ENCODE measurements around the gene MLLT3.

The MLLT3 gene

DNA sequence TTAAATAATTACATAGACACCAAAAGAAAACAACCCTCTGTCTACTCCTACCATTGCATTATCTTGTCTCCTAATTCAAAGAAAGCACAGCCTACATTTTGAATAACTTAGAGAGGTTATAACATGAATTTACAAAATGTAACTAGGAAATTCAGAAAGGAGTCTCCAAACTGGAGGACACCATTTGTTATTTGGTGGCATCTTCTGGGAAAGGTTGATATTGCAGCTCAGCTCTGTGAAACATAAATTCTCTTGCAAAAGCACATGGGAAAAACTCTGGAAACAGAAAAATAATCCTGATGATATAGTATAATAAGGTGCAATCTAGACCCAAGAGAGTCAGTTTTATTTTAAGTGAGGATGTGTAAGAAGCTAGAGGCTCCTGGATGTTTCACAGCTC, 215.3 kb downstream of the MLLT3 start:
- no peak for DNase-seq

DNA sequence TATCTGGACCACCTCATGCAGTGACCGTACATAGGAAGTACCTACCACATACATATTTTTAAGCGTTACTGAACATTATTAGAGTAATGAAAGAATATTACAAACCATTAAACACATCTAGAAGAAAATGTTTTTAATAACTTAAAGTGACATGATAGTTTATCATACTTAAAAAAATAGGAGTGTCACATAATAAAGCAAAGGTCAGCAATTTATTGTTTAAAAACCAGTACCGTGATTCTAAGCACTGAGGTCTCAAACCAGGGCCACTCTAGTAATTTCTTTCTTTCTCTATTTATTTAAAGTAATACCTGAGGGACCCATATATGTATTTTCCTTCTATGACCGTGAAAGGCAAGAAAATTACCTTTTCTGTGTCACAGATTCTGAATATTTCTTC, 216.0 kb downstream of the MLLT3 start:
- no peak for DNase-seq

- no peak for DNase-seq
Measured at GRCh38 chr9:20405616-20406015, 216.7 kb downstream of the MLLT3 start.

DNA sequence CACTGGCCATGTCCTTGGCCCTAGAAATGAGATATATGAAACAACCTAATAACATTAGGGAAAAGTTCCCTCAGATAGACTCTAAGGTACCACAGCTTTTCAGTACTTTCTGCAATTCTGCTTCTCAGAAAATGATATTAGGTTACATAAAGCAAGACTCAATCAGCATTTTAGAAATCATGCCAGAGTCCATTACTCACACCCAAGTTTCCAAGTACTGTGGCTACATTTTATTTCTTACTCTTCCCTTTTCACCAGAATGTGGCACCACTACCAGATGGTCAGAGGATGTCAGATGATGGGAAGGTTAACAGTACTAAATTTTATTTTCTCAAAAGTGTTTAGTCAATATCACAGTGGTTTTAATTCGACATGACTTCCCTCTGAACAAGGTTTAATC, 217.2 kb downstream of the MLLT3 start:
- DNase-seq = no peak

DNA sequence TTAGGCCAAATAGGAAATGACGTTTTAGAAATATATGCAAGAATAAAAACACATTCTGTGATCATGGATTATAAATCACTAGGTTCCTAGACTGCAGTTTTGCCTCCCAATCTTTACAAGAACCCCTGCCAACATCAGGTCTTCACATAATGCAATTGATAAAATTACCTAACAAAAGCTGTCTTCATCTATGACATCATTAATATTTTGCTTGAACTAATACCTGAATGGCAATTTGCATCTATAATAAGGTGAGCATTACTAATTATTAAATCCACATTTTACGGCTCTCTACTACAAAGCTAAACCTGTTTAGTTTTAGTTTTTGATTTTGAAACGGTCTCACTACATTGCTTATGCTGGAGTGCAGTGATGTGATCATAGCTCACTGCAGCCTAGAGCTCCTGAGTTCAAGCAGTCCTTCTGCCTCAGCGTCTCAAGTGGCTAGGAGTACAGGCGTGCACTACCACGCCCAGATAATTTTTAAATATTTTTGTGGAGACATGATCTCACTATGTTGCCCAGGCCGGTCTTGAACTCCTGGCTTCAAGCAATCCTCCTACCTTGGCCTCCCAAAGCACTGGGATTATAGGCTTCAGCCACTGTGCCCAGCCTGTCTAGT, 218.0 kb downstream of the MLLT3 start:
- DNase-seq = no peak

DNA sequence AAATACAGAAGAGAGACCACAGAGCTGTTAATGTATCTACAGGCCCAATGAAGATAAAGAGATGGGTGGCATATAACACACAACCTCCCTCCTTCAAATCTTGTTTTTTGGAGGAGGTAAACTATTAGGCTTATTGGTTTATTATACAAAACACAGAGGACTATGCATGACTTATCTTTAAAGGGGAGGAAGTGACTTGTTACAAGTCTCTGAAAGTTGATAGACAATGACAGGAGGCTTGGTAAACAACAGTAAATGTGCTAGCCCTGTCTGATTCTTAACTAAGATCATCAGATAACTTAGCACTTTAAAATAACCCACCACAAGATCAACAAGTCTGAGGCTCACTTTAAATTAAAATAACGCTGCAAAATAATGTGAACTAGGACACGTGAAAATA, 219.0 kb downstream of the MLLT3 start:
- DNase-seq = no peak

DNA sequence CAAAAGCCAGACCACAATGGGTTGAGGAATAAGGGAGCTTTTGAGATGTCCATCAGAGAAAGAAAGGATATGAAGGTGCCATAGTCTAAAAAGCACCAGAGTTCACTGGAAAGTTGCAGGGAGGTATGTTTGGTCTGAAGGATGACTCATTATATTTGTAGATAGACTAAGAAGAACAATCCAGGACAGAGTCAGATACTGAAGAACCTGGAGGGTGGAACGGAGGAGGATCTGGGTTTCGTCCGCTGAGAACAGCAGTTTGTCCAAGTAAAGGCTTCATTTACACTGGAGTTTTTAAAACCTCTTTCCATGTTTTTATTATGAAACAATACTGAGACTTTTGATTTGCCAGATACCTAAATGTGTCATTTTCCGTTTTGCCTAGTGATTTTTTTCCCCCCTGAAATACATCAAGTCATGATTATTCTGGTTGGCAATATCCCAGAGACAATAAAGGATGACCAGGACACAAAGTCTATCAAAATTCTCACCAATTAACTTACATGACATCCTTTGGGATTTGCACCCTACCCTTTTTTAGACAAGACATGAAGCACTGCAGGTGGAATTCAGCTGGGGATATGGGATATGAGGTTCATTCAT, 219.9 kb downstream of the MLLT3 start:
- no peak for DNase-seq

DNA sequence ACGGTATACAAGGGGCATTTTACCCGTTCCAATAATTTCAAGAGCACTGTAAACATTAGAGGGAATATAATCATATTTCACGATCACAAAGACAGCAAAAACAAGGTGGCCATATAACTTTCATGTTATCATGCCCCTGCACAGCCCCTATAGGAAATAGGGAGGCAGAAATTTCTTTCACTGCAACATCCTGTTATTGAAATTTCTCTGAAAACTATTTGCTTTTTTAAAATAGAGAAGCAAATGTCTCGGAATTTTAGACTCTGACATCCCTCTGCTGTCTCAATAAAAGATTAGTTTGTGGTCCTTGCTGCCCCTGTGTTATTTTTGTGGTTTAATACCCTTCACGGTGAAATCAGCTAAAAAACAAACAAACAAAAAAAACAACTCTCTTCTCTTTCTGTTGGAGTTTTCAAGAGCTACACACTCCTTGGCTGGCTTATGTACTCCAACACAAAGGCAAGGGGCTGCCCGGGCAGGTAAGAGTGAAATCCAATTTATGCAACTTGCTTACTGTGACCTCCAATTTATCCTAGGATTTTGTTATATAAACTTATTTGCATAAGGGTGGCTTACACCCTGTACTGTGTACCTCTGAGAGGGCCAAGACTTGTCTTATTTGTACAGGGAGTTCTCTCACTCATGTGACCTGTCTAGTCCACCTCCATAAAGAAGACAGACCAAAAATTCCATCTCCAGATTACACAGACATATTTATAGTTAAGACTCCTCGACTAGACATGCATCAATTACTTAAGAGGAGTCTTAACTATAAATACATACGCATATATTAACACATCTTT, 223.6 kb downstream of the MLLT3 start:
- no peak for DNase-seq

DNA sequence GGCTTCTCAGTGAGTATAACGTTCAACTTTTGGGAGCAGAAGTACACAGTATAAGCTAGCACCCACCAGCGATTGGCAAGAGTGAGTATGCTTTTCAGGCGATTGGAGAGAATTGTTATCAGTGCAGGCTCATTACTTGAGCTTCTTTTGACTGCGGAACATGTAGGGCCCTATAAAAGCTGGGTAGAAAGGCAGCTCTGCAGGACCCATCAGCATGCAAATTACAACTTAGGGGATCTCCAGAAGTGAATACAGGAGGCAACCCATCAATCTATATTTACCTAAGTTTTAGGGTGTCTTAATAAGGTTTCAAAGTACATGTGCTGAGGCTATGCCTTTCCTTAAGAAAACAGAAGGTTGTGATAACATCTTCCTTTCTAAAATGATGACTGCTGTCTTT, 225.0 kb downstream of the MLLT3 start:
- DNase-seq = no peak

DNA sequence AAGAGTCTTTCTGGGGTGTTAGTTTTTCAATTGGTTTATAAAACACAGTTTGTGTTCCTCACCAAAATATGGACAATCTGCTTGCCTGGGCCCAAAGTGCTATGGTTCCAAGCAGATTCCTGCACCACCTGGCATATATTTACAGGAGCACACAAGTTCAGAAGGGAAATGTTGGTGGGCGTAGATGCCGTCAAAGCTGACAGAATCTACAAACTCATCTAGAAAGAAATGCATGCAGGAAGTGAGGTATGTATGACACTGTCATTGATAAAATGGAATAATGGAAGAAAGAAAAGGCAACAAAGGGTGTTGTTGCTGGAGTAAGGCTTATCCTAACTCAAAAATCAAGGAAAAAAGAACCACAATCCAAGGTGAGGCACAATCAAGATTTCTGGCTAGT, 225.8 kb downstream of the MLLT3 start:
- no peak for DNase-seq

DNA sequence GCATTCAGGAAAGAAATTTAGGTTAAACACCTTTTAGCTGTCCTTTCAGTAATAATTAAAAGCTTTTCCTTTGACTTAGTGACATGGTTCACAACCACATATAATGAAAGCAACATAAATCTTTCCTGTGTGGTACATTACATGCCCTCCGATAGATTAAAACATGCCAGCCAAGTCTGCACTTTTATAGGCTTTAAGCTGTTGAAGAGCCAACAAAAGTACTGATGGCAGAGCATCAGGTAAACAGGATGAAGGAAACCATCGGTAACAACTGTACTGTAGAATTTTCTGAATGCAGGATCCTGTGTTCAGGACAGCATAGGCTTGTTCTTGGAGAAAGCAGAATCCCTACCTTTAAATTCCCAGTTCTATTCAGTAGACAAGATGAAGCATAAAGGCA, 226.6 kb downstream of the MLLT3 start:
- no peak for DNase-seq

DNA sequence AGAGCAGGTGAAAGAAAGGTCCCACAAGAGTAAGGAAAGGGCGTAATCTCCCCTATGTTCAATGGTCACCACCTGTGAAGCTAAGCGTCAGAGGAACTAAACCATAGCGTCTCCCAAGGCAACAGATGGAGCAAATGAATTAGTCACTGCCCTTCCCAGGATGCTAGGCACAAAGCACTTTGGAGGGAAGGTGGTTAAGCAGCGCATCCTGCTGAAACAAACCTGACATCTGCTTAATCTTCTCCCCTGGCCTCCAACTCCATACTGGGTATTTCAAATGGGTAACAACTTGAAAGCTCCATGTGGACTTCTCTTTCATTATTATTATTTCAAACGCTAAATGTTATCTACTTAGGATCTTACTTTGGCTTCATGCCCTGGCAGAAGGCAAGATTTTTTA, 227.3 kb downstream of the MLLT3 start:
- no peak for DNase-seq

DNA sequence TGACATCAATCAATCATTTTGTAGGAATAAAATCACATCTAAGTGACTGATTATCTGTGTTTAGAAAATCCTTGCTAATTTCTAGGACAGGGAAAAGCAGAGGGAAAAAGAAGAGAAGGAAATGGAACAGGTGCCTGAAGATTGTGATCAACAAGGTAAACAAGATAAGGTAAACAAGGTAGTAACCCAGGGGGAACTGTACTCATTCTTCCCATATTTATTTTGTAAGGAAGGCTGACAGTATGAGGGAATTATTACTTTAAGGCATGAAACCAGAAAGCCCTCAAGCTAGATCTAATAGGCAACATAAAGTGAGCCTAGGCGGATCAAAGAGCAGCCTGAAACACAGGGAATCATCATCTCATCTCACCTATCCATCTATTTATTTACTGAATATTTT, 231.1 kb downstream of the MLLT3 start:
- DNase-seq = no peak

DNA sequence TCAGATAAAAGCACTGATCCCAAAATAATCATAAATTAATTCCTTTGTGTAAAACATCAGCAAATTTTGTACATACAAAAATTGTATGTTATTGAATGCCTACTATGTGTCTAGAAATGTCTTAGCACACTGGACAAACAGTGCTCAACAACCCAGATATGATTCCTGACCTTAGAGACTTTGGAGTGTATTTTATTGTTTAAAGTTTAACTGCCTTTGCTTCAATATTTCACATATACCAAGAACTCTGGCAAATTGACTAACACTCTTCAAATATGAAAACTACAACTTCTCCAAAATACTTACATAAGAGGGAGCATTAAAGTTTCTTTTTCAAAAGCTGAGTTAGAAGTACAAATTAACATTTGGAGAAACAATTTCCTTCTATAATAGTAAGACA, 231.9 kb downstream of the MLLT3 start:
- DNase-seq = no peak

DNA sequence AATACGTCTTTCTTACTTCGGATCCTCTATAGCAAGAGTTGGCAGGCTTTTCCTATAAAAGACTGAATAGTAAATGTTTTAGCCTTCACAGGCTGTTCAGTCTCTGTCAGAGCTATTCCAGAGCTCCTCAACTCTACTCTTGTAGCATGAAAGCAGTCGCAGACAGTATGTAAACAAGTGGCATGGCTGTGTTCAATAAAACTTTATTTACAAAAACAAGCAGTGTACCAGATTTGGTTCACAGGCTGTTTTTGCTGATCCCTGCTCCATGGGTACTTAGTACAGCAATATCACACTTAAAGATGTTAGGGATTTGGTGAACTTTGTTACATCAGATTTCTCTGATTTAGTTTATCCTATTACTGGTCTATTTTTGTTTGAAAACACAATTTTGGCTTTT, 235.2 kb downstream of the MLLT3 start:
- DNase-seq = no peak

DNA sequence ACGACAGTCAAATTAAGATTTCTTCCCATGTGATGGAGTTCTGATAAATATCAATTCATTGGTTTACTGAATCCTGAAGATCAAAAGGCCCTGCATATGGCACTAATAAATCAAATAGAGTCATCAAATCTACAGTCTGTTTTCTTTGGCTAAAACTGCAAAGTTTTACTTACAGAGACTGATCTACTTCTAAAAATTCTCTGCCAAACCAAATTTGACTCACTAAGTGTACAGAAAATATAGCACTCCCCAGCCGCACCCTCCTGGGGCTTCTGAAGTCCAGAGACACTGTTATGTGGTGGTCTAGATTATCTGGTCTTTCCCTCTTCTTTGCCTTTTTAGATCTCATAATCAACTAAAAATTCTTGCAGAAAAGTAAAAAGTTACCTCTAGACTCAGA, 237.7 kb downstream of the MLLT3 start:
- no peak for DNase-seq

GRCh38 chr9:20382460-20383071, 239.7 kb downstream of the MLLT3 start:
- no peak for DNase-seq

GRCh38 chr9:20380546-20380945, 241.8 kb downstream of the MLLT3 start:
- no peak for DNase-seq

GRCh38 chr9:20379804-20380225, 242.5 kb downstream of the MLLT3 start:
- DNase-seq = no peak

DNA sequence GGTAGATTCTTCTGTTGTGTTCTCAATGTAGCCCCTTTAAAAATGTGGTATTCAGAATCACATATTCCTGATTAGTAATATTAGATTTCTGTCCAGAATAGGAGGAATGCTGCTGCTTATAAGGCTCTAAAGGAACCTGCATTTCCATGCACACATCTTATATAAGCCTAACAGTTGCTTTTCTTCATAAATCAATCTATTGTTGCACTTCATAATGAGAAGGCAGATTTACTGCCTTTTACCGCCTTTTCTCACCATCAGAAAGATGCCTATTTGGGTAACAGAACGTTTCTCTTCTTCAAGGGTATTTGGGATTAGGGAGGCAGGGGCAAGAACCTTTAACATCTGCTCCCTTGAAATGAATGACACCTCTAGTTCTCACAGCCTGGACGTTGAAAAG, 243.4 kb downstream of the MLLT3 start:
- DNase-seq = no peak

GRCh38 chr9:20377790-20378189, 244.5 kb downstream of the MLLT3 start:
- no peak for DNase-seq

DNA sequence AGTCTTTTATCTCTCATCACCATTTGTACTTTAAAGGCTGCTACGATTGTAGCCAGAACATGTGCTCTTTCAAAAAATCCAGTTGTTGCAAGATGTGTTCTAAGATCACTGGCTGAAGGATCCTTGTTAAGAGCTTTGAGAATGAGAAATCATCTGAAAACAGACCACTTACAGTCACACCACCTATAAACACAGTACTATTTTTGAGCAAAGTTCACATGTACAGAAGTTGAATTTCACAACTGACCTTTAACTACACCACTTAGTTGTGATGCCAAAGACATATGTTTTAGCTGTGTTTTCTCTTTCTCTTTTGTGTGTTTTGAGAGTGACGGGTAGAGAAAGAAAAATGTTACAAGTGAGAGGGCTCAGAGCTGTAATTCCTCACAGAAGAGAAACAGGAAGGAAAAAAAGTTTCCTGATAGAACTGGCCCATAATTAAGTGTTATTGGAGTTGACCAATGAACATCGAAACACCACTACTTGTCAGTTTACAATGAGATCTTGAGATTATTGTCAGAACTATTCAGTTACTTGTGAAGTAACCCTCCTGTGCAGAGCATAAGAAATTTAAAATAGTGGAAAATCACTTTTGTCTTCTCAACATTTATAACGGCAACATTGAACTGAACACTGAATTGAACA, 245.4 kb downstream of the MLLT3 start:
- DNase-seq = no peak

- DNase-seq = no peak
Measured at GRCh38 chr9:20376042-20376441, 246.3 kb downstream of the MLLT3 start.

All from inflammatory macrophage (primary cell).